Suppressor macrophage treated with lipopolysaccharide for 1 hour (primary cell): Measurements from ENCODE around the gene FNBP1.

Source experiments
- DNase-seq, 3 donors: peaks; one replicate each; pipeline ENCODE4 v3.0.0-alpha.2; 2020 to 2022

FNBP1 gene

GRCh38 chr9:130042885-130043653, at the start of gene FNBP1:
TSS of gene FNBP1 (minus strand) at chr9:130043189. CDS start at chr9:130042975, 214 bp downstream.
- DNase-seq: peak; percentile 84 to 96 (median 91)

DNA sequence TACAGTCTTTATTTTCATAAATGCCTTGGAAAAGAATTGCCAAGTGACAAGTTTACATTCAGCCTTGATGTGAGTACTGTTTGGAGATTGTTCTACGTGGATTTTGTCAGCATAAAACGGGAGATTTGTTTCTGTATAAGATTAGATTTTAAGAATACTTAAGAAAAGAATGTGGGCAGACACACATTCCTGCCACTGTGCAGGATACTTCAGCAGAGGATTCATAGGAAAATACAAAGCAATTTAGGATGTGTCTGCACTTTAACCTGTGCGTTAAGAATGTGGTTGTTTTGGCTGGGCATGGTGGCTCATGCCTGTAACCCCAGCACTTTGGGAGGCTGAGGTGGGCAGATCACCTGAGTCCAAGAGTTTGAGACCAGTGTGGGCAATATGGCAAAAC, 47.9 kb upstream of the FNBP1 start:
- no peak for DNase-seq

- no peak for DNase-seq
Measured at GRCh38 chr9:130089141-130089540, 46.2 kb upstream of the FNBP1 start.

DNA sequence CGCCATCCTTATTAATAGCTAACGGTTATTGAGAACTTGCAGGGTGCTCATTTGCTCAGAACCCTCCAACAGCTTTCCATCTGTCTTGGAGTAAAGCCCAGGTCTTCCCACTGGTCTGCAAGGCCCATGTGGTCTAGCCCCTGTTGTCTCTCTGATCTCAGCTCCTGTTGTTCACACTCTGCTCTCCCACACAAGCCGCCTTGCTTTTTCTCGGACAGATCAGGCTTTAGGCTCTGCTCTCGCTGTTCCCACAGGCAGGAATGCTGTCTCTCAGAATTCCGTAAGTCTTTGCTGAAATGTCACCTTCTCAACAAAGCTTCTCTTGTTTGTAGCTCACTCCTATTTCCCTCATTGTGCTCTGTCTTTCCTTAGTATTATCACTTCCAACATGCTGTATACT, 45.1 kb upstream of the FNBP1 start:
- DNase-seq: no peak

- no peak for DNase-seq
Measured at GRCh38 chr9:130084337-130084736, 41.3 kb upstream of the FNBP1 start.

- DNase-seq: no peak
Measured at GRCh38 chr9:130078547-130078946, 35.6 kb upstream of the FNBP1 start.

DNA sequence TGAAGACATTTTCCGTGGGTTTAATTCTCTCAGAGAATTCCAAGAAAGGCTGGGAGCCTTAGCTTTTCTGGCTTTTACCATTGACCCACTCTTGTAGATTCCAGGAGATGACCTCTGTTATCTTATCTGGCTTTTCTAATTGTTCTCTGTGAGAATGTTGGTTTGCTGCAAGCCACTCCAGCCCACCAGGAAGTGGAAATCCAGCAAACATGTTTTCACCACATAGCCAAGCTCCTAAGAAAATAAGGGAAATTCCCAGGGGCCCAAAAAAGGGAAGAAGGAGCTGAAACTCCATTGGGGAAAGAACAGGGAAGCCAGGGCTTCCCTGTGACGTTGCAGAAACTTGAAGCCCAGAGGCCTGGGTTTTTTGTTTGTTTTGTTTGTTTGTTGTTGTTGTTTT, 30.4 kb upstream of the FNBP1 start:
- DNase-seq: peak; percentile 90 to 97 (median 95)

DNA sequence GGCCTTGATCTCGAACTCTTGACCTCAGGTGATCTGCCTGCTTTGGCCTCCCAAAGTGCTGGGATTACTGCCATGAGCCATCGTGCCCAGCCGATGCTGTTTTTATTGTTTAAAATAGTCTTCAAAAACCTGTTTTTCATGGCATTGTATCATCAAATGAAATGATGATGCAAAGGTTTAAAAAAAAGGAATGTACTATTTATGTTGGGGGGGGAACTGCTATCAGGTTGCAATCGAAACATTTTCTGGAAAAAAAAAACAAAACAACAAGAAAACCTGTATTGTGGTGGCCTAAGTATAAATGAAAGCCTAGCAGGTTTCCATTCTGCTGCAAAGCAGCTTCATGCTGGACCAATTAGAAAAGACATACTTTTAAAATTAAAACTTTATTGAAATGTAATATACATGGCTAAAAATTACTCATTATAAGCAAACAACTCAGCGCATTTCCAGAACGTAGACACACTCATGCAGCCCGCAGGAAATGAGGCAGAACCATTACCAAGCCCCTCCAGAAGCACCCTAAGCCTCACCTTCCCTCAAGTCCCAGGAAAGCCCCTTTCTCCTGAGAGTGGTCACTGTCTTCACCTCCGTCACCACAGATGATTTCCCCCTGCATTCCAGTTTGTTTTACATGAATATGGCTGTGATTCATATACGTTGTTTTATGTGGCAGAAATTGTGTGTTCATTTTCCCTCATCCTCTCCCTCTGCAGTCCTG, 29.7 kb upstream of the FNBP1 start:
- DNase-seq: peak in 2 of 3 donors; percentile 22 to 48

DNA sequence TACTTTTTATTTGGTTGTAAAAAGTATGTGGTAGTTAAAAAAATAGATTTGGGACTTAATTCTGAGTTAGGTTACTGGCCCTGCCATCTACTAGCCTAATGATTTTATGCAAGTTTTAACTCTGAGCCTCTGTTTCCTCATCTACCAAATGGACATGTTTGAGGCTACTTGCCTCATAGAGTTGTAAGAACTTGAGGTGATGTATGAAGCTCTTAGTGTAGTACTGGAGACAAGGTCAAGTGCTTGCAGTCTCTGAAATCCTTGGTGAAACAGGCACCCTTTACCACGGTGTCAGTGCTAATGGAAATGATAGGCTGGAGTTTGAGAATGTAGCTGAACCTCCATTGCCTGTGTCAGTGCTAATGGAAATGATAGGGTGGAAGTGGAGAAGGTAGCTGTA, 26.1 kb upstream of the FNBP1 start:
- peak in 1 of 3 donors; percentile 10 for DNase-seq

GRCh38 chr9:130064621-130065020, 21.6 kb upstream of the FNBP1 start:
- DNase-seq: peak in 1 of 3 donors; percentile 15

- peak in 1 of 3 donors; percentile 15 for DNase-seq
Measured at GRCh38 chr9:130062750-130063149, 19.8 kb upstream of the FNBP1 start.

GRCh38 chr9:130060296-130060695, 17.3 kb upstream of the FNBP1 start:
- DNase-seq: no peak

DNA sequence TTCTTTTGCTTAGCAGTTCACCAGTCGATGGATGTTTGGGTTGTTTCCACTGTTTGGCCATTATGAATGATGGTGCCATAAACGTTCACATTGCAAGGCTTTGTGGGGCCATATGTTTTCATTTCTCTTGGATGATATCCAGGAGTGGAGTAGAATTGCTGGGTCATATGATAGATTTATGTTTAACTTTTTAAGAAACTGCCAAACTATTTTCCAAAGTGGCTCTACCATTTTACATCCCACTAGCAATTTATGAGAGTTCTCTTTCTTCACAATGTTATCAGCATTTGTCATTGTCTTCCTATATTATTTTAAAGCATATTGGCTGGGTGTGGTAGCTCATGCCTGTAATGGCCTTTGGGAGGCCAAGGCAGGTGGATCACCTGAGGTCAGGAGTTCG, 15.9 kb upstream of the FNBP1 start:
- DNase-seq: no peak

GRCh38 chr9:130058154-130058553, 15.2 kb upstream of the FNBP1 start:
- peak; percentile 32 to 50 (median 44) for DNase-seq

- DNase-seq: no peak
Measured at GRCh38 chr9:130054820-130055219, 11.8 kb upstream of the FNBP1 start.

DNA sequence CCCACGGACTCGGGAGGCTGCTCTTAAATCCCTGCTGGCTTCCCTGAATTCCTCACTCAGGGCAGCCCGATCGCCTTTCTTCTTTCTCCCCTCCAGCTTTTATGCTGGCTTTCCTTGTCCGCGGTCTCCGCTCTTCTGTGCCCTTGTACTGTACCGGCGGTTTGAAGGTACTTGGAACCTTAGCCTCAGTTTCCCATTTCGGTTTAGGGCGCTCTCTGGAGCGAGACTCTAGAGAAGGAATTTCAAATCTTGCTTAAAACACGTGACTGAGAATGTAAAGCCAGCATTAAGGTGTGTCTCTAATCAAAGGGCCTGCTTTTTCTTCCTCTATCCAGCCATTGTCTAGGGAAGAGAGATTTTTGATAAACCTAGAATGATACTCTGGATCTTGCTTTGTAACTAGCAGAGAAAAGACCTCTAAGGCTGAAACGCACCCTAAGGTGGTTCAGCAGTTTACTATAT, 11.4 kb upstream of the FNBP1 start:
- peak in 1 of 3 donors; percentile 13 for DNase-seq

DNA sequence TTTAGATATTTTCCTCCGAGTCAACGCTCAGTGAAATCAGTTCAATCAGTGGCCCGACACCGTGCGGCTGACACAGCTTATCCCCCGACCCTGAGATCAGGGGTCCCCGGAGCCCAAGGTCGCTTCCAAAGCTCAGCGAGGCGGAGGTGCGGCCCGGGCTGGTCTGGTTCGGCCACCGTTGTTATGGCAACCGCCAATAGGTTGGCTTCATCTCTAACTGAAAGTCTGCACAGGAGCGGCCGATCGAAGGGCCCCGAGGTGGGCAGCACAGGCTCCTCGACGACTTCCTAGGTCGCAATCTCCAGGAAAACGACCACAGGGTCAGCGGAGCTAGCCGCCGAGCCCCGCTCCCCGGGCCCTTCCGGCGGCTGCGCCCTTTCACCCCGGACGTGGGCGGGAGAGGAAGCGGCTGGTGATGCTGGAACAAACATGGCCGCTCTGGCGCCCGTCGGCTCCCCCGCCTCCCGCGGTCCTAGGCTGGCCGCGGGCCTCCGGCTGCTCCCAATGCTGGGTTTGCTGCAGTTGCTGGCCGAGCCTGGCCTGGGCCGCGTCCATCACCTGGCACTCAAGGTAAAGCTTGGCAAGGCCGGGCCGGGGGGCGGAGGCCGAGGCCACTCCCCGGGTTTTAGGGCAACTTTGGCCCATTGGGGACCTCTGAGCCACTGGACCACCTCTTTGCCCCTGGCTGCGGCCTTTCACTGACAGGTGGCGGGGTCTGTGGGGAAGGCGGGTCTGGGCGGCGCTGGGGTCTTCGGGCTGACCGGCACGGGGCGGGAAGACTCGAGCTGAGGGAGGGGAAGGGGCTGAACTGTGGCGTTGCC, 10.7 kb upstream of the FNBP1 start, which contains the start of gene GPR107:
GPR107 (plus strand) TSS at position 403 of the 821 bp plus-strand sequence; CDS start at position 430, 27 bp downstream.
- peak; percentile 93 to 95 (median 93) for DNase-seq

DNA sequence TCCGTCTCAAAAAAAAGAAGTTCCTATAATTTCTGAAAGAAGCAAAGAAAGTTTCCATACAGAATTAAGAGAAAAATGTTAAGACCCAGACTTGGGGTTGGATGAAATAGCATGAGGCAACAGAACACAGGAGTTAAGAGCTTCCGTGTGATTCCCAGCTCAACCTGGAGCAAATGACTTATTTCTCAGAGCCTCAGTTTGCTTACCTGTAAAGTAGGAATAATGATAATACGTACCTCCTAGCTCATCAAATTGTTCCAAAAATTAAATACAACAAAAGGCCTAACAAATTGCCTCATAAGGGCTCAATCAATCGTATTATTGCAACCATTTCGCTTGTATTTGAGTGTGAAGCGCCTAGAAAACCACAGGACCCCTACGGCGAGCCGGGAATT, 10.1 kb upstream of the FNBP1 start:
- no peak for DNase-seq

GRCh38 chr9:130051855-130052254, 8.9 kb upstream of the FNBP1 start:
- peak; percentile 55 to 91 (median 84) for DNase-seq

DNA sequence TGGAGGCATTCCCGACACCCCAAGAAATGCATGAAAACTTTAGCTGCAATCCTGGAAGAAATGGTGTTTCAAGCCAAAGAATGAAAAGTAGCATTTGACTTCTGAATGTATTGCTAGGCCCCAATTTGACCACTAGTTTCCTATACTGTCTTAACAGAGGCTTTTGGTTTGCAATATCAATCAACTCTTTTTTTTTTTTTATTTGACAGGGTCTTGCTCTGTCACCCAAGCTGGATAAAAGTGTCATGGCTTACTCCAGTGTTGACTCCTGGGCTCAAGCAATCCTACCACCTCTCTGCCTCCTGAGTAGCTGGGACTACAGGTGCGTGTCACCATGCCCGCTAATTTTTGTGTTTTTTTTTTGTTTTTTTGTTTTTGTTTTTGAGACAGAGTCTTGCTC, 7.5 kb upstream of the FNBP1 start:
- DNase-seq: no peak

DNA sequence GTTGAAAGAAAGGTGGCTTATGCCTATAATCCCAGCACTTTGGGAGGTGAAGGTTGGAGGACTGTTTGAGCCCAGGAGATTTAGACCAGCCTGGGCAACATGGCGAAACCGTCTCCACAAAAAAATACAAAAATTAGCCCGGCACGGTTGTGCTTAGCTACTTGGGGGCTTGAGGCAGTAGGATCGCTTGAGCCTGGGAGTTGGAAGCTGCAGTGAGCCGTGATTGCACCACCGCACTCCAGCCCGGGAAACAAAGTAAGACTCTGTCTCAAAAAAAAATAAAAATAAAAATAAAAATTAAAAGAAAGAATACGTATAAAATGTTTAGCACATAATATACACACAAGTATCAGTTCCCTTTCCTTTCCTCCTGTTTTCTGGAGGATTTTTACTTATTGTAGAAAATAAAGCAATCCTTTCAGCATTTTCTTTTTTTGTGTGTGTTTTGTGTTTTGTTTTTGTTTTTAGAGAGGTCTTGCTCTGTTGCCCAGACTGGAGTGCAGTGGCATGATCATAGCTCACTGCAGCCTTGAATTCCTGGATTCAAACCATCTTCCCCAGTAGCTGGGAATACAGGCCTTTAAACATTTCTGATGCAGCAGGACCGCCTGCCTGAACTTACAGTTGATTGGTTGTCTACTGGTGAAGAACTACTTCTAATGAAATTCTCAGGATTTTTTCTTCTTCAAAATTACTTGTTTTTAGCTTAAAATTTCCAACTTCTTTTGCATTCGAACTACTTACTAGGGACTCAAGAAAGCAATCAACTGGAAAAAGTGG, 6.6 kb upstream of the FNBP1 start:
- no peak for DNase-seq
